HCT116 (cell line): ENCODE data around the gene EPN1. TPM values are rescaled to one million over a fixed set of nuclear protein-coding genes. Genes with fewer than 3 reads are reported as not detected.
A peak's percentile ranks its signal among the peaks of the same experiment; 100 is the strongest.

Experiments
- ATAC-seq: fragments of 200-7000 bp; cut with Tn5 transposase; 2 replicates; pipeline ENCODE4 v1.9.1; 2020; ENCODE audit warnings: mild to moderate bottlenecking, moderate library complexity
- BruUV-seq: library from RNA; stranded (reverse); fragments of 400-500 nt; replicated peaks from 2 replicates; lab custom pipeline; 2021; lab: Mats Ljungman, UMichigan
- CTCF ChIA-PET: fragments of 300-600 bp; sonication (Branson Sonifier 250); formaldehyde crosslinking; loops from one replicate; lab custom pipeline; 2021; ENCODE audit warnings: antibody characterized with exemption; lab: Charles Lee
- POLR2A ChIA-PET: fragments of 300-600, 350-600 bp; sonication (Branson Sonifier 250); formaldehyde crosslinking; loops from one replicate; lab custom pipeline; 2021; ENCODE audit warnings: antibody characterized with exemption; lab: Charles Lee
- RAD21 ChIA-PET, 2 experiments: fragments of 300-600 bp; sonication (Branson Sonifier 250); formaldehyde crosslinking; loops; one replicate each; lab custom pipeline; 2023; ENCODE audit warnings: low total read pairs in 2 of 2; ENCODE audit not compliant: uncharacterized antibody in 2 of 2, unreplicated experiment in 2 of 2, low non-redundant PET in 1 of 2; lab: Charles Lee
- DNase-seq: peaks from one replicate; pipeline ENCODE4 v3.0.0-alpha.2; 2010; ENCODE audit warnings: low read depth, low spot score
- H2AFZ ChIP-seq: fragments of 200-600 bp; shearing (Covaris generic), sonication (generic); 2 replicates; pipeline ENCODE4 v1.6.1; 2017; ENCODE audit warnings: low read depth, mixed run types, mixed read lengths, antibody characterized with exemption, low read length; ENCODE audit not compliant: poor library complexity, severe bottlenecking
- H3K27ac ChIP-seq: 2 replicates; pipeline ENCODE4 v1.5.1; 2012; ENCODE audit warnings: low read depth, low read length
- H3K27me3 ChIP-seq: fragments of 200-600 bp; sonication (generic); 2 replicates; pipeline ENCODE4 v1.6.1; 2016; ENCODE audit warnings: mixed run types, low read length, mixed read lengths; ENCODE audit not compliant: insufficient read depth
- H3K36me3 ChIP-seq, 2 experiments: fragments of 200-500 bp in 1 of 2; fragments of 200-600 bp in 1 of 2; sonication (Bioruptor generic) in 1 of 2; sonication (generic) in 1 of 2; 2 replicates each; pipeline versions ENCODE4 v1.5.1 to v1.6.1; 2014 to 2016; ENCODE audit warnings: low read length in 2 of 2, inconsistent platforms in 1 of 2, mixed read lengths in 1 of 2, mixed run types in 1 of 2; ENCODE audit not compliant: insufficient read depth in 2 of 2, control insufficient read depth in 1 of 2
- H3K4me1 ChIP-seq, 2 experiments: fragments of 200-600 bp in 1 of 2; sonication (generic) in 1 of 2; 2 replicates each; pipeline versions ENCODE4 v1.5.1 to v1.6.1; 2012 to 2017; ENCODE audit warnings: low read length in 2 of 2, inconsistent platforms in 1 of 2, mild to moderate bottlenecking in 1 of 2, mixed read lengths in 1 of 2, mixed run types in 1 of 2, moderate library complexity in 1 of 2; ENCODE audit not compliant: insufficient read depth in 2 of 2, control insufficient read depth in 1 of 2
- H3K4me2 ChIP-seq: fragments of 200-600 bp; sonication (generic); 2 replicates; pipeline ENCODE4 v1.6.1; 2017; ENCODE audit warnings: mixed run types, low read length, mixed read lengths
- H3K4me3 ChIP-seq, 2 experiments: fragments of 200-600 bp in 1 of 2; sonication (generic) in 1 of 2; replicated peaks in 1 of 2; 2 replicates each; pipeline ENCODE4 v1.5.1; 2011 to 2016; ENCODE audit warnings: low read length in 2 of 2, control low read depth in 1 of 2, low read depth in 1 of 2, mild to moderate bottlenecking in 1 of 2, mixed read lengths in 1 of 2, mixed run types in 1 of 2
- H3K79me2 ChIP-seq: fragments of 200-600 bp; sonication (generic); 2 replicates; pipeline ENCODE4 v1.6.1; 2017; ENCODE audit warnings: mild to moderate bottlenecking, mixed run types, low read length, moderate library complexity, mixed read lengths; ENCODE audit not compliant: insufficient read depth
- H3K9ac ChIP-seq: fragments of 200-600 bp; sonication (generic); 2 replicates; pipeline ENCODE4 v1.6.1; 2016; ENCODE audit warnings: low read length, mixed read lengths
- H3K9me2 ChIP-seq: fragments of 200-600 bp; sonication (generic), shearing (Covaris generic); 2 replicates; pipeline ENCODE4 v1.6.1; 2017; ENCODE audit warnings: mixed run types, mild to moderate bottlenecking, moderate library complexity; ENCODE audit not compliant: insufficient read depth
- H3K9me3 ChIP-seq, 2 experiments: fragments of 200-500 bp in 1 of 2; fragments of 200-600 bp in 1 of 2; sonication (Bioruptor generic) in 1 of 2; sonication (generic) in 1 of 2; 2 replicates each; pipeline ENCODE4 v1.6.1; 2014 to 2017; ENCODE audit warnings: low read length in 2 of 2, mixed read lengths in 2 of 2, inconsistent platforms in 1 of 2, low read depth in 1 of 2, mild to moderate bottlenecking in 1 of 2, mixed run types in 1 of 2, moderate library complexity in 1 of 2; ENCODE audit not compliant: control insufficient read depth in 1 of 2, insufficient read depth in 1 of 2
- H4K20me1 ChIP-seq: fragments of 200-600 bp; sonication (generic), shearing (Covaris generic); 2 replicates; pipeline ENCODE4 v1.6.1; 2017; ENCODE audit warnings: mixed run types, mild to moderate bottlenecking, moderate library complexity; ENCODE audit not compliant: insufficient read depth
- CEBPB ChIP-seq: IDR thresholded peaks from 2 replicates; pipeline ENCODE4 v1.6.1; 2012; ENCODE audit warnings: low read depth
- CTCF ChIP-seq, 3 experiments: fragments of 200-600 bp in 1 of 3; sonication (generic) in 1 of 3; IDR thresholded peaks in 2 of 3; conservative IDR thresholded peaks in 1 of 3; 2 replicates each; pipeline ENCODE4 v1.5.1; 2012 to 2017; ENCODE audit warnings: low read depth in 2 of 3, low read length in 2 of 3, antibody characterized with exemption in 1 of 3, borderline replicate concordance in 1 of 3, control low read depth in 1 of 3, mild to moderate bottlenecking in 1 of 3, mixed read lengths in 1 of 3, mixed run types in 1 of 3, moderate library complexity in 1 of 3; ENCODE audit not compliant: insufficient read depth in 1 of 3
- EGR1 ChIP-seq: IDR thresholded peaks from 2 replicates; pipeline ENCODE4 v1.6.1; 2012; ENCODE audit warnings: low read depth
- FOSL1 ChIP-seq: IDR thresholded peaks from 2 replicates; pipeline ENCODE4 v1.6.1; 2012; ENCODE audit warnings: low read depth
- MAX ChIP-seq: IDR thresholded peaks from 2 replicates; pipeline ENCODE4 v1.6.1; 2012
- POLR2AphosphoS5 ChIP-seq: IDR thresholded peaks from 2 replicates; pipeline ENCODE4 v1.6.1; 2011; ENCODE audit warnings: mild to moderate bottlenecking, low read depth, low read length, moderate library complexity
- REST ChIP-seq: IDR thresholded peaks from 2 replicates; pipeline ENCODE4 v1.6.1; 2012; ENCODE audit warnings: low read depth
- SIN3A ChIP-seq: IDR thresholded peaks from 2 replicates; pipeline ENCODE4 v1.6.1; 2012; ENCODE audit warnings: low read depth
- SP1 ChIP-seq: IDR thresholded peaks from 2 replicates; pipeline ENCODE4 v1.6.1; 2012; ENCODE audit warnings: low read depth
- YY1 ChIP-seq: IDR thresholded peaks from 2 replicates; pipeline ENCODE4 v1.6.1; 2011; ENCODE audit warnings: low read length, low read depth, moderate library complexity, mild to moderate bottlenecking; ENCODE audit not compliant: insufficient replicate concordance; ENCODE audit errors: extremely low read depth
- intact Hi-C: fragments of 100-400 bp; cut with micrococcal nuclease; formaldehyde crosslinking; loops from 2 replicates; pipeline ENCODE4 v1.10.0; 2022
- total RNA-seq: library from RNA; stranded (reverse); gene quantifications from one replicate; pipeline ENCODE4 v1.2.1, GENCODE V29; 2021; ENCODE audit not compliant: unreplicated experiment

EPN1 gene
- total RNA-seq, 1 experiment from 2014 or later = 122 TPM

- no peak for TF ChIP-seq REST
- peak; percentile 53 for TF ChIP-seq POLR2AphosphoS5
- TF ChIP-seq FOSL1 = no peak
- no peak for TF ChIP-seq CEBPB
Observed at GRCh38 chr19:55642153-55643002, 32.6 kb upstream of the EPN1 start (continued).

GRCh38 chr19:55643003-55643886 is 31.8 kb upstream of the EPN1 start, which contains the start of gene ZNF581:
Gene ZNF581, plus strand, starts transcription at chr19:55643649. Its CDS starts 923 bp downstream, at chr19:55644572.
- H3K9ac ChIP-seq = peak within 1 kb of the TSS; percentile 99
- H3K4me3 ChIP-seq = peak within 1 kb of the TSS; percentile 94 to 97
- H3K79me2 ChIP-seq = peaks cover 57% of the 10 kb centered on the region
- H3K27ac ChIP-seq = peak within 1 kb of the TSS; percentile 96
- peaks cover 16 to 51% of the 10 kb centered on the region in 2 experiments; a peak in 3 of 4 replicates for H3K4me1 ChIP-seq
- ATAC-seq = peak; percentile 68
- H3K4me2 ChIP-seq = peak within 1 kb of the TSS; percentile 75
- no peak for DNase-seq
- no peak within 1 kb of the TSS for H2AFZ ChIP-seq
- H3K36me3 ChIP-seq = peaks cover 10 to 12% of the 10 kb centered on the region in 2 experiments; a peak in 3 of 4 replicates
- BruUV-seq = no TSS peak
- ChIA-PET CTCF (interaction anchor here (0.8 to 2.8 kb wide), 2 partner anchors 10 to 11 kb away, joined by 4 to 12 read pairs; partner anchors contain the start of gene U2AF2), RAD21 (interaction anchor here (0.6 kb wide), 3 partner anchors 9 to 497 kb away, joined by 4 to 10 read pairs (median 4); no protein-coding TSS in a partner anchor), POLR2A (interaction anchor here (1.0 to 1.9 kb wide), 5 partner anchors 8 to 44 kb away, joined by 3 to 15 read pairs (median 5); partner anchors contain the start of genes FIZ1, U2AF2 and ZNF784)
- no peaks in the 10 kb centered on the region for H4K20me1 ChIP-seq
- no peaks in the 10 kb centered on the region for H3K9me2 ChIP-seq
- H3K9me3 ChIP-seq = no peaks in the 10 kb centered on the region
- H3K27me3 ChIP-seq = no peaks in the 10 kb centered on the region
- intact Hi-C loops = no loop called here
- TF ChIP-seq SP1 (peak; percentile 69), MAX (peak; percentile 61), REST (no peak), CTCF (IDR thresholded peaks at IDR 0.05 in 2 of 3, conservative IDR thresholded peaks at IDR 0.05 in 1 of 3; ENCODE audit: borderline replicate concordance in 1 of 3, insufficient read depth in 1 of 3, low read depth in 2 of 3, low read length in 2 of 3) (no peak), SIN3A (peak; percentile 37; the same call in 1 of the 2 replicates), YY1 (peak; percentile 68), POLR2AphosphoS5 (peak; percentile 70), EGR1 (peak; percentile 79)
